Measurements from ENCODE around the gene SNX32. TPM values are rescaled to one million over a fixed set of nuclear protein-coding genes. Genes with fewer than 3 reads are reported as not detected.
A peak's percentile ranks its signal among the peaks of the same experiment; 100 is the strongest.

Gene SNX32
- total and polyA plus RNA-seq, 2 of the 13 experiments (the other 11 are each of a cell fraction or from before 2014, with no cell fraction given) = 0.09 to 0.34 TPM

DNA sequence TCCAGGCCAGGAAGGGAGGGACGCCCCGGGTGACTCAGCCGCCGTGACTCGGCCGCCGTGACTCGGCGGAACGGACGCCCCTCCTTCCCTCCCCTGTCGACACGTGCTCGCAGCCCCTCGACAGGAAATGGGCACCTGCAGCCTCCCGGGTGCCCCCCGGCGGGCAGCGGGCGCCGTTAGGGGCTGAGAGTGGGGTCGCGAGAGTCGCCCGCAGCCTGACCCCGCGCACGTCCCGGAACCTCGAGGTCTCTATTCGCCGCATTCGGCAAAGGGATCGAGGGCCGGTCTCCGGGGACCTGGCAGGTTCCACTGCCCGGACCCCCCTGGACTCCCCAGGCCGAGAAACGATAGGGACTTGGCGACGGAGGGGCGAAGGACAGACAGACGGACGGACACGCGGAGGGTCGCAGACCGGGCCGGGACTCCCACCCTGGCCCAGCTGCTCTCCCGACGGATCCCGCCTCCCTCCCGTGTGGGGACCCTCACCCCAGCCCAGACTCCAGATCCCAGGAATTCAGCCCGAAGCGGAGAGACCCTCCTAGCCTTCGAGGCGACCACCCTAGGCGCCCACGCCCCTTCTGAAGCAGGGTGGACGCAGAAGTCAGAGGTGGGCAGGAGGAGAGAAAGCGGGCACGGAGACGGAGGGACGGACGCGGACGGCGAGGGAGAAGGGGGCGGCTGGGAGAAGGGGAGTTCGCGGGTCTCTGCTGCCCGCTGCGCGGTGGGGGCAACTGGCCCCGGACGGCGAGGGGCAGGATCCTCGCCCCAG, 65.8 kb downstream of the SNX32 start (continued):
- TF ChIP-seq ZFP36 (IDR thresholded peaks at IDR 0.05; ENCODE audit: borderline replicate concordance, low read depth, low read length, partially characterized antibody) (no peak), ZNF792 (CRISPR knock-in tag; IDR thresholded peaks at IDR 0.05) (no peak), NCOR1 (IDR thresholded peaks at IDR 0.05; ENCODE audit: borderline replicate concordance, low read length) (no peak), HDAC6 (IDR thresholded peaks at IDR 0.05; ENCODE audit: low read depth, low read length) (no peak), MEIS1 (CRISPR knock-in tag; IDR thresholded peaks at IDR 0.05; ENCODE audit: borderline replicate concordance) (no peak), HDAC2 (CRISPR knock-in tag; IDR thresholded peaks at IDR 0.05) (peak; percentile 66; the same call in 1 of the 2 replicates), JUN (CRISPR knock-in tag; IDR thresholded peaks at IDR 0.05) (no peak), TMF1 (CRISPR knock-in tag; IDR thresholded peaks at IDR 0.05; ENCODE audit: low read depth) (peak; percentile 74), BRCA1 (CRISPR knock-in tag; IDR thresholded peaks at IDR 0.05) (no peak), ZNF878 (CRISPR knock-in tag; IDR thresholded peaks at IDR 0.05) (peak; percentile 85), RBFOX2 (IDR thresholded peaks at IDR 0.05; ENCODE audit: low read depth, low read length) (peak; percentile 78), IKZF1 (IDR thresholded peaks at IDR 0.05) (no peak), KLF16 (CRISPR knock-in tag; IDR thresholded peaks at IDR 0.05) (peak in 1 of 2 experiments; percentile 76; a peak in 1 of 4 replicates), HNF4A (CRISPR knock-in tag; IDR thresholded peaks at IDR 0.05) (no peak), HMGA1 (CRISPR knock-in tag; conservative IDR thresholded peaks at IDR 0.05) (no peak), RXRB (CRISPR knock-in tag; IDR thresholded peaks at IDR 0.05; ENCODE audit: borderline replicate concordance) (peak; percentile 42; the same call in 1 of the 2 replicates), BCL6 (CRISPR knock-in tag; IDR thresholded peaks at IDR 0.05) (no peak), HDAC1 (CRISPR knock-in tag; IDR thresholded peaks at IDR 0.05) (peak; percentile 90), NCOA1 (CRISPR knock-in tag; IDR thresholded peaks at IDR 0.05) (no peak), MTA1 (CRISPR knock-in tag; IDR thresholded peaks at IDR 0.05; ENCODE audit: borderline replicate concordance) (peak; percentile 59; the same call in 1 of the 2 replicates)
- TF ChIP-seq, protein P1, sequence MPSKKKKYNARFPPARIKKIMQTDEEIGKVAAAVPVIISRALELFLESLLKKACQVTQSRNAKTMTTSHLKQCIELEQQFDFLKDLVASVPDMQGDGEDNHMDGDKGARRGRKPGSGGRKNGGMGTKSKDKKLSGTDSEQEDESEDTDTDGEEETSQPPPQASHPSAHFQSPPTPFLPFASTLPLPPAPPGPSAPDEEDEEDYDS (CRISPR knock-in tag; IDR thresholded peaks at IDR 0.05) = no peak
- TF ChIP-seq, protein P2, sequence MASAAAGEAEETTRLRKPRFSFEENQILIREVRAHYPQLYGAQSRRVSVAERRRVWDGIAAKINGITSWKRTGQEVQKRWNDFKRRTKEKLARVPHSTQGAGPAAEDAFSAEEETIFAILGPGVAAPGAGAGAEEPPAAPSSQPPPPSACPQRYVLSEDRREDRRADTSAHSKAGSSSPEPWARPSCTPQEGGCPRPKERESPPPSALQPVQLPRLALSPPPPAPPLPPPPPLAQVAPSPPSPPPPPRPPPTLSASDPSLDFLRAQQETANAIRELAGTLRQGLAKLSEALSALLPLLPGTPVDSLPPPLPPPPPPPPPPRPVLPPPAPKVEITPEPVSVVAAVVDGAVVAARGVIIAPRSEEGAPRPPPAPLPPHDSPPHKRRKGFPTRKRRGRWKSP (CRISPR knock-in tag; IDR thresholded peaks at IDR 0.05) = peak; percentile 51; the same call in 1 of the 2 replicates
- TF ChIP-seq, protein P3, sequence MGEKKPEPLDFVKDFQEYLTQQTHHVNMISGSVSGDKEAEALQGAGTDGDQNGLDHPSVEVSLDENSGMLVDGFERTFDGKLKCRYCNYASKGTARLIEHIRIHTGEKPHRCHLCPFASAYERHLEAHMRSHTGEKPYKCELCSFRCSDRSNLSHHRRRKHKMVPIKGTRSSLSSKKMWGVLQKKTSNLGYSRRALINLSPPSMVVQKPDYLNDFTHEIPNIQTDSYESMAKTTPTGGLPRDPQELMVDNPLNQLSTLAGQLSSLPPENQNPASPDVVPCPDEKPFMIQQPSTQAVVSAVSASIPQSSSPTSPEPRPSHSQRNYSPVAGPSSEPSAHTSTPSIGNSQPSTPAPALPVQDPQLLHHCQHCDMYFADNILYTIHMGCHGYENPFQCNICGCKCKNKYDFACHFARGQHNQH (CRISPR knock-in tag; IDR thresholded peaks at IDR 0.05) = peak; percentile 59; the same call in 1 of the 2 replicates
- TF ChIP-seq, protein P4, sequence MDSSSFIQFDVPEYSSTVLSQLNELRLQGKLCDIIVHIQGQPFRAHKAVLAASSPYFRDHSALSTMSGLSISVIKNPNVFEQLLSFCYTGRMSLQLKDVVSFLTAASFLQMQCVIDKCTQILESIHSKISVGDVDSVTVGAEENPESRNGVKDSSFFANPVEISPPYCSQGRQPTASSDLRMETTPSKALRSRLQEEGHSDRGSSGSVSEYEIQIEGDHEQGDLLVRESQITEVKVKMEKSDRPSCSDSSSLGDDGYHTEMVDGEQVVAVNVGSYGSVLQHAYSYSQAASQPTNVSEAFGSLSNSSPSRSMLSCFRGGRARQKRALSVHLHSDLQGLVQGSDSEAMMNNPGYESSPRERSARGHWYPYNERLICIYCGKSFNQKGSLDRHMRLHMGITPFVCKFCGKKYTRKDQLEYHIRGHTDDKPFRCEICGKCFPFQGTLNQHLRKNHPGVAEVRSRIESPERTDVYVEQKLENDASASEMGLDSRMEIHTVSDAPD (CRISPR knock-in tag; IDR thresholded peaks at IDR 0.05) = 0 out of 2 replicates have a peak, but pooled peaks have one; percentile 51
- TF ChIP-seq, protein P5, sequence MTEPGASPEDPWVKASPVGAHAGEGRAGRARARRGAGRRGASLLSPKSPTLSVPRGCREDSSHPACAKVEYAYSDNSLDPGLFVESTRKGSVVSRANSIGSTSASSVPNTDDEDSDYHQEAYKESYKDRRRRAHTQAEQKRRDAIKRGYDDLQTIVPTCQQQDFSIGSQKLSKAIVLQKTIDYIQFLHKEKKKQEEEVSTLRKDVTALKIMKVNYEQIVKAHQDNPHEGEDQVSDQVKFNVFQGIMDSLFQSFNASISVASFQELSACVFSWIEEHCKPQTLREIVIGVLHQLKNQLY (CRISPR knock-in tag; IDR thresholded peaks at IDR 0.05) = no peak
- TF ChIP-seq, protein P6, sequence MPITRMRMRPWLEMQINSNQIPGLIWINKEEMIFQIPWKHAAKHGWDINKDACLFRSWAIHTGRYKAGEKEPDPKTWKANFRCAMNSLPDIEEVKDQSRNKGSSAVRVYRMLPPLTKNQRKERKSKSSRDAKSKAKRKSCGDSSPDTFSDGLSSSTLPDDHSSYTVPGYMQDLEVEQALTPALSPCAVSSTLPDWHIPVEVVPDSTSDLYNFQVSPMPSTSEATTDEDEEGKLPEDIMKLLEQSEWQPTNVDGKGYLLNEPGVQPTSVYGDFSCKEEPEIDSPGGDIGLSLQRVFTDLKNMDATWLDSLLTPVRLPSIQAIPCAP (CRISPR knock-in tag; IDR thresholded peaks at IDR 0.05; ENCODE audit: low read depth) = no peak
